GM12878 (cell line): Measurements from ENCODE around the gene CDC37L1. TPM values are rescaled to one million over a fixed set of nuclear protein-coding genes. Genes with fewer than 3 reads are reported as not detected.

Source experiments
- BMI1 ChIP-seq: fragments of 450-650 bp; IDR thresholded peaks from 2 replicates; pipeline ENCODE4 v1.6.1; 2016; ENCODE audit warnings: mild to moderate bottlenecking, moderate library complexity, borderline replicate concordance
- E2F8 ChIP-seq: fragments of 450-650 bp; IDR thresholded peaks from 2 replicates; pipeline ENCODE4 v1.6.1; 2018; ENCODE audit warnings: mild to moderate bottlenecking, low read depth, moderate library complexity; ENCODE audit not compliant: partially characterized antibody
- PBX3 ChIP-seq: IDR thresholded peaks from 2 replicates; pipeline ENCODE4 v1.6.1; 2011; ENCODE audit warnings: mild to moderate bottlenecking, low read depth, low read length, moderate library complexity; ENCODE audit not compliant: insufficient replicate concordance
- RELA ChIP-seq: fragments of 450-650 bp; IDR thresholded peaks from 2 replicates; pipeline ENCODE4 v1.8.0; 2014; ENCODE audit warnings: borderline replicate concordance; ENCODE audit not compliant: partially characterized antibody
- REST ChIP-seq: IDR thresholded peaks from 2 replicates; pipeline ENCODE4 v1.6.1; 2012; ENCODE audit warnings: mild to moderate bottlenecking, low read depth, low read length
- SREBF1 ChIP-seq: IDR thresholded peaks from 2 replicates; pipeline ENCODE4 v1.6.1; 2012; ENCODE audit warnings: mild to moderate bottlenecking, low read length
- SUZ12 ChIP-seq: fragments of 200-600 bp; sonication (generic); IDR thresholded peaks from one replicate; pipeline ENCODE4 v1.6.1; 2018; ENCODE audit warnings: antibody characterized with exemption, mild to moderate bottlenecking; ENCODE audit not compliant: unreplicated experiment
- USF1 ChIP-seq: IDR thresholded peaks from 2 replicates; pipeline ENCODE4 v1.6.1; 2011; ENCODE audit warnings: borderline replicate concordance, low read depth, mild to moderate bottlenecking, moderate library complexity, mixed read lengths, low read length; ENCODE audit not compliant: insufficient read depth; ENCODE audit errors: extremely low read length
- ZBTB11 ChIP-seq: fragments of 450-650 bp; formaldehyde crosslinking; IDR thresholded peaks from 2 replicates; pipeline ENCODE4 v1.5.0; 2022; ENCODE audit warnings: mild to moderate bottlenecking, missing genetic modification characterization
- ZBTB40 ChIP-seq: fragments of 450-650 bp; IDR thresholded peaks from 2 replicates; pipeline ENCODE4 v1.6.1; 2016; ENCODE audit warnings: mild to moderate bottlenecking, moderate library complexity, borderline replicate concordance
- polyA plus RNA-seq, 11 experiments: library from polyadenylated mRNA; depleted of rRNA in 4 of 11; unstranded in 6 of 11; stranded (reverse) in 5 of 11; fragments of >200 nt; fragmentation: Nextera tagmentation in 4 of 11; fragmentation: Illumina TruSeq in 1 of 11; extraction: Ambion mirVana in 4 of 11; extraction: Trizol in 1 of 11; gene quantifications; 1 replicate in 1 of 11; 2 replicates in 10 of 11; pipeline versions ENCODE4 v1.2.1 to v1.2.3, GENCODE V29; 2011 to 2016; ENCODE audit warnings: inconsistent platforms in 2 of 11, missing spikeins in 2 of 11, low read depth in 1 of 11
- total RNA-seq, 4 experiments: library from RNA; depleted of rRNA in 3 of 4; stranded (reverse); fragments of >200 nt in 3 of 4; fragmentation: Illumina TruSeq in 1 of 4; extraction: Trizol in 1 of 4; gene quantifications; 2 replicates each; pipeline versions ENCODE4 v1.2.1 to v1.2.3, GENCODE V29; 2013 to 2021

The CDC37L1 gene
- total and polyA plus RNA-seq, 10 of the 15 experiments (the other 5 are each of a cell fraction or from before 2014, with no cell fraction given) = 2.2 to 16.6 (median 8.2) TPM

GRCh38 chr9:4679268-4680172, at the start of gene CDC37L1 (continued):
- TF ChIP-seq ZBTB40 (peak; percentile 89), REST (peak; percentile 49), E2F8 (no peak), SREBF1 (no peak), PBX3 (peak; percentile 28), BMI1 (no peak), RELA (no peak), ZBTB11 (CRISPR knock-in tag) (no peak), SUZ12 (no peak), USF1 (no peak)
